NAMALWA (cell line): ENCODE results near the gene SHISA9.

Experiments used
- DNase-seq: peaks from one replicate; pipeline ENCODE4 v3.0.0-alpha.2; 2015; ENCODE audit warnings: low spot score

SHISA9 gene

GRCh38 chr16:12951976-12952375, 50.6 kb downstream of the SHISA9 start:
- no peak for DNase-seq

GRCh38 chr16:12958366-12958765, 57.0 kb downstream of the SHISA9 start:
- DNase-seq, result no peak

DNA sequence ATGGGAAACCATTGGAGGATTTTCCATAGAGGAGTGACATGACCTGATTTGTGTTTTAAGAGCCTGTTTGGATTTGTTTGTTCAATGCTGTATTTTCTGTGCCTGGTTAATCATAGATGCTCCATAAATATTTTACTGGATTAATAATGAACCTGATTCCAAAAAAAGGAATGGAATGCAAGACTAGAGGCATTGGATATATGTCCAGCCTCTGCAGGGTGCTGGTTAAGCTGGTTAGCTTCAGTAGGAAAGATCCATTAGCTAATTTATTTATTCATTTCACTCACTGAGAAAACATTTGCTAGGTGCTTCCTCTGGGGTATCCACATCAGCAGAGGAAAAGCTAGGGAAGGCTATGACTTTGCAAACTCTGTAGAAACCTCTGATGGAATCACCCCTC, 57.7 kb downstream of the SHISA9 start:
- no peak for DNase-seq

DNA sequence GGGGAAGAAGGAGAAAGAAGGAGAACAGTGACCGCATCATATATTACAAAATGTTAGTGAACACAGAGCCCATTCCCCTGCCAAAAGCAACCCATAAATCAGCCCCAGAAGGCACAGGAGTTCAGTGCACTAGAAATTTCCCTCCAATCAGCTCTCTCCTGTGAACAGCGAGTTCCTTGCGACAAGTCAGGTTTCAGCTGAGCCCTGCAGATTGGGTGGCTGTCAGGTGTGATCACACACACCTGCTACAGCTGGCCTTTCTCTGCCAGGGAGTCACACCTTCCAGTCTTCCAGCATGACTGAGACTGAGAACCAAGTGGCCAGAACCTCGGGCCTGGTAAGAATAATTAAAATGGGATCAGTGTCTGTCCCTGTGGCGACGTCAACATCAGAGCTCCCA, 60.2 kb downstream of the SHISA9 start:
- no peak for DNase-seq

DNA sequence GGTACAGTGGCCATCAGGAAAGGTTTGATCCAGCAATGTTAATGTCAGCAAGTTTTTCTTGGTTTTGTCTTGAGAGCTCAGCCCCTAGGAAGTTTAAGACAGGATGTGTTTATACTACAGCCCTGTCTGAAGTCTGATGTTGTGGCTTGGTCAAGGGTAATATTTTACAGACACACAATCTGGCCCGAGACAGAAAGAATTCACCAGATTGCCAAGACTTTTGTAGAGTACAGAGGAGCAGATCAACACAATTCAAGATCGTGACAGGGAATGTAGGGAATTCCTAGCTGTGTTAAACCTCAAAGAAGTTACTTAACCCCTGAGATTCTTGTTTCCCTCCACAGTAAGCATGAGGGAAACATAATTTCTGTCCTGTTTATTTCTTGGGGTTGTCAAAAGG, 63.1 kb downstream of the SHISA9 start:
- no peak for DNase-seq

GRCh38 chr16:12965274-12965804, 63.9 kb downstream of the SHISA9 start:
- no peak for DNase-seq

DNA sequence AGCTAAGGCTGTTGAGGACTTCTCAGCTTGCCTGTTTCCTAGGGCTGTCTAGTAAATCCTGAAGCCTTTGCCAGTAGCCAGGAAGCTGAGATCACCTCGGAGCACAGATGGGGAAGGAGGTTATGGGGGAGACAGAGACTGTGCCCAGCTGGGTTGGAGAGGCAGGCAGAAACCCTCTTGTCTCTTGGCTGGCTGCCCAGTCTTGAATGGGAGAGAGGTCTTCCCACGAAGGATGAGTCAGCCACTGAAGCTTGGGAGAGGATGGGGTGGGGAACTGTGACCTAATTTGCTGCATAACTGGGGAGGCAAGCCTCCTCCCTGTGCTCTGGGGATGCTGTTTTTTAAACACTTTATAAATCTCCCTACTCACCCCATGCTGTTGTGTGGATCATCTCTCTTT, 69.8 kb downstream of the SHISA9 start:
- DNase-seq, result no peak

DNA sequence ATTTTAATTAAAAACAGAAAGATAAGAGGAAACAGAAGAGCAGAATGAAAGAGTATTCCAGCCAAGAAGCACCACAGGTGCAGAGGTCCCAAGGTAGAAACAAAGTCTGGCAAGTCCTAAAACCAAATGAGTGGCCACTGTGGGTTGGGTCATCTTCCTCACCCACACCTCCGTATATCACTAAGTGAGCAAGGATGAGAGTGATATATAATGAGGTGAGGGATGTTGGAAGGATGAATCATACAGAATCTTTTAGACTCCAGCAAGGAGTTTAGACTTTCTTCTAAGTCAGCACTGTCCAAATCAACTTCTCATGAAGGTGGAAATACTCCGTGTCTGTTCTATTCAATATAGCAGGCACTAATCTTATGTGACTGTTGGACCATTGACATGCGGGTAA, 70.8 kb downstream of the SHISA9 start:
- no peak for DNase-seq

- DNase-seq, result no peak
Measured at GRCh38 chr16:12975766-12976165, 74.4 kb downstream of the SHISA9 start.

GRCh38 chr16:12976496-12976895, 75.1 kb downstream of the SHISA9 start:
- DNase-seq, result no peak

- no peak for DNase-seq
Measured at GRCh38 chr16:12976936-12977335, 75.5 kb downstream of the SHISA9 start.

GRCh38 chr16:12985516-12985915, 84.1 kb downstream of the SHISA9 start:
- no peak for DNase-seq

GRCh38 chr16:12988071-12988470, 86.7 kb downstream of the SHISA9 start:
- DNase-seq, result no peak

DNA sequence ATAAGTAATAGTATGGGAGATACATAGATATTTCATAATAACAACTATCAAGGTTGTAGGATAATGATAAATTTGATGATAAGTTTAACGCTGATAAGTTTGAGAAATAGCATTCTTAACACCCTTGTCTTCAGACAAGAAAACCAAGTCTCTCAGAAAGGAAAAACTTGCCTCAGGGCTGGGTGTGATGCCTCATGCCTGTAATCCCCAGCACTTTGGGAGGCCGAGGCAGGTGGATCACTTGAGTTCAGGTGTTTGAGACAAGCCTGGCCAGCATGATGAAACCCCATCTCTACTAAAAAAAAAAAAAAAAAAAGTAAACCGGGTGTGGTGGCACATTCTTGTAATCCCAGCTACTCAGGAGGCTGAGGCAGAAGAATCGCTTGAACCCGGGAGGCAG, 90.7 kb downstream of the SHISA9 start:
- DNase-seq, result no peak

DNA sequence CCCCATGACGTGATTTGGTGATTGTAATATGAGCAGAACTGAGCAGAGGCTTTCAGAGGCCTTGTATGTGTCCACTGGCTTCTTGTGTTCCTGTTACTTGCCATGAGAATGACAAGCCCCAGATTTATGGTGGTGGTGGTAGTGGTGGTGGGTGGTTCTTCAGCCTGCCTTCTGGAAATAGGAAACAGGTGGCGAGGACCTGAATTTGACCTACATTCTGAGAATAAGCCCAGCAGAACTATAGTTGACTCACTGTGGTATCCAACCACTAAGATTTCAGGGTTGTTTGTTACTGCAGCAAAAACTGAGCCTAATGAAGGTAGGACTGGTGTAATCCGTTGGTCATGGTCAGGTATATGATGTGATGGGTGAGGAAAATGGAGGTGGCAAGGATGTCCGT, 93.0 kb downstream of the SHISA9 start:
- DNase-seq, result no peak

DNA sequence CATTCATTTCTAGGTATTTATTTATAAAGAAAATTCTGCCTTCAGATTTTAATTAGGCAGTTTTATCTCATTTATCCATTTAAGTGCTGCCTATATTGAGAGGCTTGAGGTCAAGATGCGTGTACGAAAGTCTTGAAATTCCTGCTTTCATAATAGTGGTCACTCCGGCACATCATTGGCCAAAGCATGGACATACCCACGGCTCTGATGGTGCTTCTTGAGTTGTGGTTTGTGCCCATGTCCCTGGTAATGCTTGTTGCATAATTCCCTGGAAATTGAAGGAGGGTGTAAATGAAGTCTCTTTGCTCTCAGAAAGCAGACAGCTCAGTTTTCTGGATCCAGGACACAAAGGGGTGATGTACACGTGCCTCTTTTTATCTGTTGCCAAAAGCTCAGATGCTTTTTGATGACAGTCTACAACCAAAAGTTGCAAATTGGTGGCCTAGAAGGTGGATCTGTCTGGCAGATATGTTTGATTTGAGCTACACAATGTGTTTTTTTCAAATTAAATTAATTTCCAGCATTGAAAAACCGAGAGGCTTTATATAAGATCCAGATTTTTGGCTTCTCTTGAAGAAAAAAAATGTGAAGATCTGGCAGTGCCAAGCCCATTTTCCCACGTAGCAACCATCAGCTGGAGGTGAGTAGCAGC, 94.4 kb downstream of the SHISA9 start:
- no peak for DNase-seq

GRCh38 chr16:12998361-12999085, 97.1 kb downstream of the SHISA9 start:
- no peak for DNase-seq

DNA sequence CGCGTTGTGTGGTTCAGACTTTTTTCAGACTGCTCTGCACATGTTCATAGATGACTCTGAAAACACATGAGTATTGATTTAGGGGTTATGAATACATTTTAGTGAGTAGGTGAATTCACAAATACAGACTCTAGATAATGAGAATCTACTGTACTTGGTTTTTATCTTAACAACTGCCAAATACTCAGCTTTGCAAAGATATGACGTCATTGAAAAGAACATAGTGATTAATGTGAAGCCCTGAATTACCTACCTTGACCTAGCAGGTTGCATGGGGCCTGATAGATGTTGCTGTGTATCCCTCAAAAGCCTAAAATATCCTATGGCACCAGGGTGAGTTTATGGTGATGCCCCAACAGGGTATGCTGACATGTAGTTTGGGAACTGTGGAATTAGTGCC, 98.0 kb downstream of the SHISA9 start:
- DNase-seq, result no peak

GRCh38 chr16:13005721-13006247, 104.4 kb downstream of the SHISA9 start:
- DNase-seq, result no peak

DNA sequence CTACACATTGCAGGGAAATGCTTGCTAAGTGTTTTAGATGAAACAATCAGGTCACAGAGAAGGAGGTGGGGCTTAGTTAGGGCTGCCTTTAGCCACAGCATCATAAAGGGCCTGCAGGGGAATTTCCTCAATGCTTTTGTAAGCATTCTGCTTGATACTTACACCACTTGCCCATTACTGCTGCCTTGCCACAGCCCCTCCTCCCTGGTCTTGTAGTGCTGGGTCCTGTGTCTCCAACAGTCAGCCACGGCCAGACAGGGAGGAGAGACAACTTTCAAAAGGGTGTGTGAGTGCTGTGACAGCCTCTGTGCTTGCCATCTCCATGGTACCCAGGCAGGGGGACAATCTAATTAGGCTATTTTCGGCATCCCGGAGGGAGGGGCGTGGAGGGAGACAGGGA, 111.2 kb downstream of the SHISA9 start:
- DNase-seq, result no peak

DNA sequence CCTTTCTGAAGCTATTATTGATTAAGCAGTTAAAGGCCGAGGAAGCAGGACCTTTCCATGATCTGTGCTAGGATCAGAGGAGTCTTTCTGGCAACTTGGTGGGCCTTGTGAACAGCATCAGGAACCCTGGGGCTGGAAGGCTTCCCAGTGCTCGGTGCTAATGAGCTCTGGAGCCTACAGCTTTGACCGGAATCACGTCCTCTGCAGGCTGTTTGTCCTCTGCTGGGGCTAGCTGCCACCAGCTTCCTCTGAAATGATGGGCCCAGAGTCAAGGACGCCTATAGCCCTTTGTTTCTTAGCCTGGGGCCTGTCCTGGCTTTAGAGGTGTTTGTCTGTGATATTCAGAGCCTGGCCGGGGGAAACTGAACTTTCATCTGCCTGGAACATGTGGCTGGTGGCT, 111.6 kb downstream of the SHISA9 start:
- DNase-seq, result no peak

DNA sequence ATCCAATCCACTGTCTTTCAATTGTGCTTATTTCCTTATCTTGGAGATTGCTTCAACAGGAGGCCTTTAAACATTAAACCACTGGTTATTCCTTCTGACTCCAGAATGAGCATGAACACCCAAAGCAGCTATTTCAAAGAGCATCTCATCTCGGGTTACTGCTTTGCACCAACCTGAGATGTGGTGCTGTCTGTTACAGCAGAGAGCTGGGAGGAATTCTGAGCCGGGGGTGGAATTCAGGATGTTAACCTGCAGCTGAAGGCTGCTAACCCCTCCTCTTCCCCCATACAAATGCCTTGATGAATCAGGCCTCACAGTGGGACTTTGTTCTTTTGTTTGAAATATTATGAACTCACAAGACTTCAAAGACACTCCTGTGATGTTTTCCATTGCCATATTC, 113.1 kb downstream of the SHISA9 start:
- no peak for DNase-seq

DNA sequence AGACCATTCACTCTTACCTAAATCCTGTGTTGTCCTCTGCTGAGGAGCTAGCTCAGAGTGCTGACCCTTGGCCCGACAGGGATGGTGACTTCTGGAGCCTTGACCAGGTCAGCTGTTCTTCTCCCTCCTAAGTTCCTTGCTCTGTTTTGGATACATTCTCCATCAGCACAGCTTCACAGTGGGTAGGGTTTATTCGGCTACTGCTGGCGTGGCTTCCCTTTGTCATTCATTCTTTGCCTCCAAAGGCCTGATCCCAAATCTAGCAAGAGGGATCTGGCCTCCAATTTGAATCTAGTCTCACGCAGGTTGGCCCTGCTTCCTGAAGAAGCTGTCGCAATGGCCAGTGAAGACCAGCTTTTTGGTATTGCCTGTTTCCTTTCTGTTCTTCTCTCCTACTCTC, 116.6 kb downstream of the SHISA9 start:
- no peak for DNase-seq

DNA sequence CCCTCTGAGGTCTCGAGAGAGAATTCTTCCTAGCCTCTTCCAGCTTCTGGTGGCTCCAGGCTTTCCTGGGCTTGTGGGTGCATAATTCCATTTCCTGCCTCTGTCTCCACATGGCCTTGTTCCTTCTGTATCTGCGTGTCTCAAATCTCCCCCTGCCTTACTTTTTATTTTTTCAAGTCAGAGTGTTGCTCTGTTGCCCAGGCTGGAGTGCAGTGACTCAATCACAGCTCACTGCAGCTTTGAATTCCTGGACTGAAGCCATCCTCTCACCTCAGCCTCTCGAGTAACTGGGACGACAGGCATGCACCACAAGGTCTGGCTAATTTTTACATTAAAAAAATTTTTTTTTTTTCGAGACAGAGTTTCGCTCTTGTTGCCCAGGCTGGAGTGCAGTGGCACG, 120.6 kb downstream of the SHISA9 start:
- no peak for DNase-seq
